Neuronal stem cell (in vitro differentiated cells): Measurements from ENCODE around the gene PDRG1. TPM values are rescaled to one million over a fixed set of nuclear protein-coding genes. Genes with fewer than 3 reads are reported as not detected.
A peak's percentile ranks its signal among the peaks of the same experiment; 100 is the strongest.

Experiments used
- DNase-seq: peaks from one replicate; pipeline ENCODE4 v3.0.0-alpha.2; 2013; ENCODE audit warnings: low spot score
- H2AFZ ChIP-seq: one replicate; pipeline ENCODE4 v1.6.1; 2013; ENCODE audit warnings: mild to moderate bottlenecking, low read length, inconsistent platforms
- H2AK5ac ChIP-seq: 2 replicates; pipeline ENCODE4 v1.6.1; 2013; ENCODE audit warnings: low read depth, mild to moderate bottlenecking, inconsistent platforms, low read length, moderate library complexity, mixed read lengths
- H2BK120ac ChIP-seq: 2 replicates; pipeline ENCODE4 v1.6.1; 2013; ENCODE audit warnings: low read depth, mild to moderate bottlenecking, inconsistent platforms, low read length, moderate library complexity, mixed read lengths
- H2BK12ac ChIP-seq: one replicate; pipeline ENCODE4 v1.6.1; 2013; ENCODE audit warnings: low read length, inconsistent platforms
- H2BK15ac ChIP-seq: 2 replicates; pipeline ENCODE4 v1.6.1; 2013; ENCODE audit warnings: mild to moderate bottlenecking, low read length, inconsistent platforms, mixed read lengths
- H2BK5ac ChIP-seq: one replicate; pipeline ENCODE4 v1.6.1; 2013; ENCODE audit warnings: inconsistent platforms, mild to moderate bottlenecking, low read length, moderate library complexity
- H3K14ac ChIP-seq: one replicate; pipeline ENCODE4 v1.6.1; 2013; ENCODE audit warnings: low read length, inconsistent platforms
- H3K18ac ChIP-seq: 2 replicates; pipeline ENCODE4 v1.6.1; 2013; ENCODE audit warnings: low read length, inconsistent platforms
- H3K23ac ChIP-seq: 2 replicates; pipeline ENCODE4 v1.6.1; 2013; ENCODE audit warnings: low read depth, mild to moderate bottlenecking, mixed read lengths, low read length, inconsistent platforms; ENCODE audit not compliant: poor library complexity
- H3K27ac ChIP-seq: replicated peaks from 3 replicates; pipeline ENCODE4 v1.5.1; 2013; ENCODE audit warnings: low read length, inconsistent platforms
- H3K27me3 ChIP-seq, 3 experiments: 2 replicates each; pipeline ENCODE4 v1.6.1; 2013; ENCODE audit warnings: low read length in 3 of 3, mild to moderate bottlenecking in 2 of 3, inconsistent platforms in 1 of 3, low read depth in 1 of 3, mixed read lengths in 1 of 3, moderate library complexity in 1 of 3; ENCODE audit not compliant: control insufficient read depth in 3 of 3, insufficient read depth in 3 of 3
- H3K36me3 ChIP-seq, 2 donors: replicated peaks in 1 of 2; 2 replicates each; pipeline ENCODE4 v1.6.1; 2013; ENCODE audit warnings: low read length in 2 of 2; ENCODE audit not compliant: control insufficient read depth in 2 of 2, insufficient read depth in 2 of 2
- H3K4ac ChIP-seq: 2 replicates; pipeline ENCODE4 v1.6.1; 2013; ENCODE audit warnings: inconsistent platforms, mild to moderate bottlenecking, low read length, moderate library complexity
- H3K4me1 ChIP-seq, 2 donors: 1 replicate in 1 of 2; 2 replicates in 1 of 2; pipeline ENCODE4 v1.6.1; 2013; ENCODE audit warnings: low read length in 2 of 2, low read depth in 1 of 2; ENCODE audit not compliant: control insufficient read depth in 2 of 2, insufficient read depth in 1 of 2
- H3K4me2 ChIP-seq: one replicate; pipeline ENCODE4 v1.6.1; 2013; ENCODE audit warnings: mild to moderate bottlenecking, low read length, inconsistent platforms; ENCODE audit not compliant: insufficient read depth, poor library complexity, severe bottlenecking
- H3K4me3 ChIP-seq, 2 donors: 2 replicates each; pipeline ENCODE4 v1.5.1; 2013; ENCODE audit warnings: low read length in 2 of 2, mild to moderate bottlenecking in 2 of 2, inconsistent platforms in 1 of 2, moderate library complexity in 1 of 2
- H3K79me1 ChIP-seq: one replicate; pipeline ENCODE4 v1.6.1; 2013; ENCODE audit warnings: low read depth, mild to moderate bottlenecking, inconsistent platforms, low read length, moderate library complexity
- H3K9ac ChIP-seq: one replicate; pipeline ENCODE4 v1.6.1; 2013; ENCODE audit warnings: mild to moderate bottlenecking, low read depth, low read length, inconsistent platforms; ENCODE audit not compliant: poor library complexity
- H3K9me3 ChIP-seq, 2 donors: replicated peaks in 1 of 2; 2 replicates each; pipeline versions ENCODE3 to v1.6.1; 2013; ENCODE audit warnings: low read length in 2 of 2, mild to moderate bottlenecking in 2 of 2, inconsistent platforms in 1 of 2, low read depth in 1 of 2, mixed read lengths in 1 of 2, moderate library complexity in 1 of 2; ENCODE audit not compliant: control insufficient read depth in 2 of 2, insufficient read depth in 1 of 2
- H4K8ac ChIP-seq: one replicate; pipeline ENCODE4 v1.6.1; 2013; ENCODE audit warnings: low read depth, mild to moderate bottlenecking, inconsistent platforms, low read length, moderate library complexity
- H4K91ac ChIP-seq: one replicate; pipeline ENCODE4 v1.6.1; 2013; ENCODE audit warnings: low read length, low read depth, mild to moderate bottlenecking, inconsistent platforms; ENCODE audit not compliant: poor library complexity
- WGBS, 2 donors: extraction: QIAGEN DNeasy Blood & Tissue Kit; methylation state at CpG; one replicate each; pipeline ENCODE4 v1.1.7; 2013; ENCODE audit warnings: missing lambda C conversion rate in 2 of 2, mixed read lengths in 1 of 2; ENCODE audit not compliant: insufficient read length in 2 of 2, insufficient replicate concordance in 1 of 2; ENCODE audit errors: extremely low coverage in 2 of 2; 5-methylcytosine and 5-hydroxymethylcytosine counted together
- polyA plus RNA-seq, 2 experiments: library from polyadenylated mRNA; stranded (reverse); fragments of 200-250 nt; gene quantifications; one replicate each; pipeline ENCODE4 v1.2.3, GENCODE V29; 2013

The PDRG1 gene
- polyA plus RNA-seq (2013, experiment 1 of 2), result 20.2 TPM
- 20.3 TPM for polyA plus RNA-seq (2013, experiment 2 of 2)

- H2BK120ac ChIP-seq, result no peak within 1 kb of the TSS
- H3K27me3 ChIP-seq, result peaks cover 0 to 7% (median 0%) of the 10 kb centered on the region in 3 experiments
- no peak within 1 kb of the TSS for H2BK12ac ChIP-seq
- H3K14ac ChIP-seq, result peak within 1 kb of the TSS; percentile 33
- H3K4ac ChIP-seq, result no peak within 1 kb of the TSS
- H2BK15ac ChIP-seq, result no peak within 1 kb of the TSS
- peak within 1 kb of the TSS; percentile 91 for H3K18ac ChIP-seq
- H3K4me1 ChIP-seq, result peaks cover 5 to 6% of the 10 kb centered on the region in 2 donors
- H3K79me1 ChIP-seq, result peaks cover 8% of the 10 kb centered on the region
- H2AK5ac ChIP-seq, result peak within 1 kb of the TSS; percentile 20
- DNase-seq, result peak; percentile 98
- no CpG with 5 or more reads among the region's 63 CpGs for WGBS, 2 donors
- H2BK5ac ChIP-seq, result no peak within 1 kb of the TSS
- H4K8ac ChIP-seq, result no peak within 1 kb of the TSS
- peak within 1 kb of the TSS; percentile 82 for H3K4me2 ChIP-seq
- peaks cover 0 to 8% of the 10 kb centered on the region in 2 donors for H3K9me3 ChIP-seq
- H4K91ac ChIP-seq, result no peak within 1 kb of the TSS
- H3K4me3 ChIP-seq, result peak within 1 kb of the TSS; percentile 88 to 90
- H3K27ac ChIP-seq, result peak within 1 kb of the TSS; percentile 52
- H2AFZ ChIP-seq, result peak within 1 kb of the TSS; percentile 93
- H3K9ac ChIP-seq, result peak within 1 kb of the TSS; percentile 87
- peak within 1 kb of the TSS; percentile 82 for H3K23ac ChIP-seq
- peaks cover 20 to 39% of the 10 kb centered on the region in 2 donors for H3K36me3 ChIP-seq
Observed at GRCh38 chr20:31951530-31952453, at the start of gene PDRG1. Gene PDRG1 (minus strand): TSS chr20:31952046. CDS start chr20:31951961, 85 bp downstream.

- no peak overlapping the region for H2BK120ac ChIP-seq
- H4K8ac ChIP-seq, result no peak overlapping the region
- H2AFZ ChIP-seq, result no peak overlapping the region
- H3K9me3 ChIP-seq, result no peaks in the 10 kb centered on the region
- H4K91ac ChIP-seq, result no peak overlapping the region
- no peak overlapping the region for H2BK12ac ChIP-seq
- H3K4me3 ChIP-seq, result no peak overlapping the region
- peaks cover 0 to 3% of the 10 kb centered on the region in 2 donors for H3K4me1 ChIP-seq
- no peak for DNase-seq
- no peaks in the 10 kb centered on the region for H3K36me3 ChIP-seq
- no peak overlapping the region for H3K4ac ChIP-seq
- no peak overlapping the region for H2AK5ac ChIP-seq
- H3K14ac ChIP-seq, result no peak overlapping the region
- no peak overlapping the region for H3K23ac ChIP-seq
- H3K79me1 ChIP-seq, result no peaks in the 10 kb centered on the region
- H3K27ac ChIP-seq, result no peak overlapping the region
- no peak overlapping the region for H3K4me2 ChIP-seq
- no peak overlapping the region for H2BK15ac ChIP-seq
- no peak overlapping the region for H2BK5ac ChIP-seq
- no peak overlapping the region for H3K18ac ChIP-seq
- H3K9ac ChIP-seq, result no peak overlapping the region
- no CpG with 5 or more reads among the region's 2 CpGs for WGBS, 2 donors
- H3K27me3 ChIP-seq, result peaks cover 3 to 67% (median 25%) of the 10 kb centered on the region in 3 experiments
Observed at GRCh38 chr20:31998246-31998645, 46.4 kb upstream of the PDRG1 start.

- Histone ChIP-seq H3K9me3 (no peaks in the 10 kb centered on the region), H4K8ac (no peak overlapping the region), H2AFZ (no peak overlapping the region), H2BK12ac (no peak overlapping the region), H2BK15ac (peak overlapping the region; percentile 17), H3K4me2 (no peak overlapping the region), H3K27me3 (peaks cover 3 to 78% (median 25%) of the 10 kb centered on the region in 3 experiments), H2BK5ac (peak overlapping the region; percentile 10), H3K9ac (no peak overlapping the region), H3K27ac (no peak overlapping the region), H3K4me1 (peaks cover 0 to 3% of the 10 kb centered on the region in 2 donors), H3K18ac (no peak overlapping the region), H3K4me3 (no peak overlapping the region), H3K36me3 (no peaks in the 10 kb centered on the region), H3K14ac (no peak overlapping the region), H4K91ac (no peak overlapping the region), H3K23ac (peak overlapping the region; percentile 19), H3K79me1 (no peaks in the 10 kb centered on the region), H3K4ac (no peak overlapping the region), H2BK120ac (no peak overlapping the region), H2AK5ac (peak overlapping the region; percentile 23)
- DNase-seq, result no peak
- WGBS, 2 donors, result no CpG with 5 or more reads among the region's 18 CpGs
Observed at GRCh38 chr20:31996996-31997395, 45.1 kb upstream of the PDRG1 start.

GRCh38 chr20:31992086-31992485 is 40.2 kb upstream of the PDRG1 start:
- no CpG with 5 or more reads among the region's 2 CpGs for WGBS, 2 donors

More at GRCh38 chr20:31992086-31992485, 40.2 kb upstream of the PDRG1 start:
- Histone ChIP-seq H3K4me1 (peaks cover 0 to 3% of the 10 kb centered on the region in 2 donors), H3K9me3 (no peaks in the 10 kb centered on the region), H3K4ac (no peak overlapping the region), H3K4me2 (no peak overlapping the region), H3K27ac (no peak overlapping the region), H3K9ac (peak overlapping the region; percentile 51), H2AK5ac (peak overlapping the region; percentile 11), H3K79me1 (no peaks in the 10 kb centered on the region), H4K8ac (no peak overlapping the region), H4K91ac (no peak overlapping the region), H2BK12ac (no peak overlapping the region), H2AFZ (no peak overlapping the region), H2BK120ac (no peak overlapping the region), H3K4me3 (no peak overlapping the region), H3K18ac (no peak overlapping the region), H3K23ac (no peak overlapping the region), H2BK15ac (no peak overlapping the region), H3K14ac (no peak overlapping the region), H3K36me3 (no peaks in the 10 kb centered on the region), H3K27me3 (peaks cover 3 to 60% (median 25%) of the 10 kb centered on the region in 3 experiments), H2BK5ac (no peak overlapping the region)
- no peak for DNase-seq
